GM19324 (cell line): Measurements from ENCODE around the gene P4HA2.

ENCODE experiments used
- ATAC-seq: cut with Tn5 transposase; IDR thresholded peaks from one replicate; pipeline ENCODE4 v1.9.1; 2021; ENCODE audit warnings: mild to moderate bottlenecking, moderate library complexity; ENCODE audit not compliant: unreplicated experiment, low FRiP score

P4HA2 gene

GRCh38 chr5:132265336-132266030, 37.8 kb upstream of the P4HA2 start:
- ATAC-seq: no peak

DNA sequence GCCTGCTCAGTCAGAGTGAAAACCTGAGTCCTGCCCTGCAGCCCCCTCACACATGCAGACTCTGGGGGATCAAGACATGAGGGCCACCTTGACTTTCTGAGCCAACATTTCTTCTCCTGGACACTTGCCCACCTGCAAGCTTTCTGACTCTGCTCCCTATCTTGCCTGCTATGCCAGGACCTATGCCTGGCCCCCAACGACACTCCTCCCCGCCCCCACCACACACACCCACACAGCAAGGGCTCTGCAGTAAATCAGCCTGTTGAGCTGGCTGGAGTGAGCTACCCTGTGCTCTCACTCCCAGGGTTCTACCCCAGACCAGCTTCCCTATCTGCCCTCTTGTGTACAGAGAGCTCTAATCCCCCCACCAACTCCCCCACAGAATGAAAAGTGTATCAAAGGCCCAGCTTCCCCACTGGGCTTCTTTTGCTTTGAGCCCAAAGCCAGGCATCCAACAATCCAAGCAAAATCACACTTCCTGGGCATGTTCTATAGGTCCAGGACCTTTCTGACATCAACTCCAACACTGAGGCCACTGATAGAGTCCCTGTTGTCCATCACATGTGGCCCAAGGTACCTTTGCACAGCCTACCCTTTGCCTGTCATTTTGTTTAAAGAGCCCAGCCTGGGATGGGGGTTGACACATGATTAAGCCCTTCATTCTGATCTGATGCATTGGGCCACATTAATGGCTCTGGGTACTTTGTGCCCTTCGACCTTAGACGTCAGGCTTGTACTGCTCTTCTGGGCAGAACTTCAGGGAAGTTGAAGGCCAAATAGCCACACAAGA, 37.1 kb upstream of the P4HA2 start:
- ATAC-seq: no peak

DNA sequence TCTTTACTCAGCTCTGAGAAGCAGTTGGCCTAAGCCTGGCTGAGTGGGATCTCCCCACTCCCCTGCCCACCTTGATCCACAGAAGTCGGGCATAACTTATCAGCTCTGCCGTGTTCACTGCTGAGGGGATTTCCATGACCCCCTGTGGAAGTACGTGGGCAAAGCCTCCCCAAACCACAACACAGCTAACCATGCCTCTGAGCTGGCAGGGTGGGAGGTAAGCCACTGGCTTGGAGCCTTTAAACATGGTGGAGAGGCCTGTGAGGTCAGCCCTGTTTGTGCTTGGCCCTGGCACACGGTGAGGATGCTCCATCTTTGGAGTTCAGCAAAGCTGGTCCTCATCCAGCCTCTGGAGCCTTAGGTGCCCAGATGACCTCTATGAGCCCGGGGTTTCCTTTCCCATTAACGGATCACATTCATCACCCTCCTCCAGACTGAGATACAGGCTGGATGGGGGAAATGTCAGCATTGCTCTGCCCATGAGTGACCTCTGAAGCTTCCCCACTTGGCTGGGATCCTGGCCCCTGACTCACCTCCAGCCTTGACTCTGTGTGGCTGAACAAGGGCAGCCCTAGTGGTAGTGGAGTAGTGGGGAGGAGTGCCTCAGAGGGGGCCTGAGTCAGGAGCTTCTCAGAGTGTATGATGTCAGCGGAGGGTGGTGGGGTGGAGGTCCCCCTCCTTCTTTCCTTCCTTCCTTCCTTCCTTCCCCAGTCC, 36.1 kb upstream of the P4HA2 start:
- no peak for ATAC-seq

GRCh38 chr5:132262882-132263547, 35.4 kb upstream of the P4HA2 start:
- ATAC-seq: no peak

DNA sequence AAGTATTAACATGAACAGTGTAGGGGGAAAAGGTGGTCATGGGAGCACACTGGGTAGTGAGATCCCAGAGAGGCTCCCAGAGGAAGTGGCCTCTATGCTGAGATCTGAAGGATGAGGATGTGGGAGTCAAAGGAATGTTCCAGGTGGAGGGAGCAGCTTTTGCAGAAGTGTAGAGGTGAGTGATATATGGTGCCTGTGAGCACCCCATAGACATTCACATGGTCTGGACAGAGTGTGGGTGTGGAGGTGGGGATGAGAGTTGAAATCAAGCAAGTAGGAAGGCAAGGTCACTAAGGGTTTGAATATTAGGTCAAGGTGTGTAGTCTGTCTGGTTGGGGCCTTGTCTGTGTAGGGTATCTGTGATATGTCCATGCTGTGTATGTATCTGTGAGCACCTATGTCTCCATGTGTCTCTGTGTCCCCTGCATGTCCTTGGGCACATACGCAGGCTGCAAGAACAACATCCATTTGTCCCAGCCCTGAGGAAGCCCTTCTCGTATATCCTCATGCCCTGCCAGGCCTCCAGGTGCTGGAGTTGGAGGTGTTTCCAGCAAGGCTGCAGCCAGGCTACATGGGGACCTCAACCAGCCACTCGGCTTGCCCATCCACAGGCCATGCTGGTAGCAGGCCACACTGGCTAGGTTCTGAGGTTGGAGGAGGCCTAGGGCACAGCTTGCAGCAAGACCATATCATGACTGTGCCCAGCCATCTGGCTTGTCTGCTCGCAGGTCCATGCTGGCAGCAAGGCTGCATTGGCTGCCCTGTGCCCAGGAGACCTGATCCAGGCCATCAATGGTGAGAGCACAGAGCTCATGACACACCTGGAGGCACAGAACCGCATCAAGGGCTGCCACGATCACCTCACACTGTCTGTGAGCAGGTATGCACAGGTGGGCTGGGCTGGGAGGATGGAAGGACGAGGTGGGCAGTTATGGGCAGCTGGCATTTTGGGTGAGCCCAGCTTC, 34.5 kb upstream of the P4HA2 start:
- no peak for ATAC-seq

DNA sequence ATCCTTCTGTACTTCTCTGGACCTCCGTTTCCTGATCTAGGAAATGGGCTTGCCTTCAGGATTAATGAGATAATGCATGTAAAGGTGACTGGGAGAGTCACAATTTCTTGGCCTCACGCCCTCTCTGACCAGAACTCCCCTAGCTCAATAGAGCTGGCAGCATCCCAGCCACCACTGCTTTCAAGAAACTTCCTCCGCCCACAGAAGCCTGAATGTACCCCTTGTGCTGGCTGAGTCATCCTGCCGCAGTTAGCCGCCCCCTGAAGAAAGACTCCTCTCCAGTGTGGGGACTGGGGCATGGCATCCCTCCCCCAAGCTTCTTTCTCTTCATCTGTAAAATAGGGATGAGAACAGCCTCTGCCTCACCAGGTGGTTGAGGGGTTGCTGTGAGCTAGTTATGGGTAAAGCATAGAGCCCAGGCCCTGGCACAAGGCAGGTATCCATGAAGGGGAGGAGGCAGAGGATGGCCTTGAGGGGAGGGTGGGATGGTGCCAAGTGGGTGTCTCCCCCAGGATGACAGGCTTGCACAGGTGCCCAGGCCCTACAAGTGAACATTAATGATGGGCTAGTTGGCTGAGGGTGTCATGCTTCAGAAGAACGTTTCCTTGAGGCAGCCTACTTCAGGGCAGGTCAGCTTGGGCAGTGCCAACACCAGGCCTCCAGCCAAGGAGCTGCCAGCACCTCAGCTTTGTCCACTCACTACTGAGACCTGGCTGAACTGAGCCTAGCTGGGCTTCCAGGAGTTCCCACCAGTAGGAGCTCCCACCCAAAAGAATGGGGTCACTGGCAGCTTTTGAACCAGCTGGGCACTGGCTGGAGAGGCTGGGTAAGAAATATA, 33.3 kb upstream of the P4HA2 start:
- ATAC-seq: no peak

GRCh38 chr5:132260051-132260450, 32.4 kb upstream of the P4HA2 start:
- ATAC-seq: no peak

DNA sequence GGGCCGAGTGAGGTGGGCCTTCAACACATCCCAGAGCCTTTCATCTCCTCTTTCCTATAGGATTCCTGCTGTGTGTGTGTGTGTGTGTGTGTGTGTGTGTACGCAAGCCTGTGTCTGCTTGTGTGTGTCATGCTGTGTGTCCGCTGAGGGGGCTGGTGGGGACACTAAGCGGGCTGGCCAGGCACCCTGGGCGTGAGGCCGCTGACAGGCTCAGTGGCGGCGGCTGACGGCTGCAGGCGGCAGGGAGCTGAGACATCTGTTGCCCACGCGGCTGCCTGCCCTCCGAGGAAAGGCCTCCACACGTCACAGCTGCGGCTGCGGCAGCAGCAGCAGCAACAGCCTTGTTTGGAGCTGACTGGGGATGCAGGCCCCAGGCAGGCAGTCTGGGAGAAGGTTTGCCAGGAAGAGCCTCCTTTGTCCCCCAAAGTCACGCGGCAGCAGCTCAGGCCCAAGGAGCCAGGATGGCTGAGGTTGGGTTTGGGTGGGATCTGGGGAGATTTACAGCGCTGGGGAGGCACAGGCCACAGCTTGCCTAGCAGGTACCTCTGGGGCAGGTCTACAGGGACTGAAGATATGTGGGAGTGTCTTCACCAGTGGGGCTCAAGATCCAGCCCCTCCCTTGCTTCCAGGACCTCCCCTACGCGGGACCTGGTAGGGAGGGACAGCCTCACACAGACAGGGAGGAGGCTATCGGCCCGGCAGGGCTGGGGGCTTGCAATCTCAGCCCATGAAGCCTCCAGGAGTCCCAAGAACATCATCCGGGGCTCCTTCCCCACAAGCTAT, 31.6 kb upstream of the P4HA2 start:
- no peak for ATAC-seq

- ATAC-seq: no peak
These were observed 30.7 kb upstream of the P4HA2 start for GRCh38 chr5:132258102-132259068.

DNA sequence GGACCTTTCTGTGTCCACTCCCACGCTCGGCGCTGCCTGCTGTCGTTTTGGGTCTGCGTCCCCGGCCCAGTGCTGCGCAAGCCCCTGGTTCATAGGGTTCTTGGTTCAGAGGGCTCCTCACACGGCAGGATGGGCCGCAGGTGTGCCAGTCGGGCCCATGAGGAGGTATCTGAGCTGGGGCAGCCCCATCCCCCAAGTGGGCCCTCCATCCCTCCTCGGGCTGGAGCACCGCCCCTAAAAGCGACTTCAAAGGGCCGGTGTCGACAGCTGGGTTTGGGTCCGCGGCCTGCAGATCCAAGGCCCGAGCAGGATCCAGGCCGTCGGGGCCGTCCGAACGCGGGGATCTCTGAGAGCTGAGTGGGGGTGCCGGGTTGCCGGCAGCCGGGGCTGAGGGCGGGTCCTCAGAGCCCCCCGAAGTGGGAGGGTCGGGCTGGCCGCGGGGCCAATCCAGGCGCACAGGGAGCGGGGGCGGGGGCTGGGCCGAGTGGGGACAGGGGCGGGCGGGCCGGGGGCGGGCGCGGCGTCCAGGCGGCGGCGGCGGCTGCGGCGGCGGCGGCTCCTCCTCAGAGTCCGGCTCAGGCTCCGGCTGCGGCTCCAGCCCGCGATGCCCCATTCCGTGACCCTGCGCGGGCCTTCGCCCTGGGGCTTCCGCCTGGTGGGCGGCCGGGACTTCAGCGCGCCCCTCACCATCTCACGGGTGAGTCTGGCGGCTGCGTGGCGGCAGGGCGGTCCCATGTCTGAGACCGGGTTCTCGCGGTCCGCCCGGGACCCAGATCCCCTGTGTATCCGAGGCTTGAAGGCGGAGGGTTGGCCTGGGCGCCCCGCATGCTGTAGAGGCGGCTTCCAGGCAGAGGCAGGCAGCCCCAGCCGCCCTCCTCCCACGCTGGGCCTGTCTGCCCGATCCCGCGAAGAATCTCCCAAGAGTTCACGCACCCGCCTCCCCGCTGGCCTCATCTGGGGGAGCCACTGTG, 29.8 kb upstream of the P4HA2 start, which contains the start of gene PDLIM4:
Gene PDLIM4 (plus strand): TSS at position 566 of the 971 bp plus-strand sequence. CDS start 39 bp downstream, at position 605.
- no peak for ATAC-seq

DNA sequence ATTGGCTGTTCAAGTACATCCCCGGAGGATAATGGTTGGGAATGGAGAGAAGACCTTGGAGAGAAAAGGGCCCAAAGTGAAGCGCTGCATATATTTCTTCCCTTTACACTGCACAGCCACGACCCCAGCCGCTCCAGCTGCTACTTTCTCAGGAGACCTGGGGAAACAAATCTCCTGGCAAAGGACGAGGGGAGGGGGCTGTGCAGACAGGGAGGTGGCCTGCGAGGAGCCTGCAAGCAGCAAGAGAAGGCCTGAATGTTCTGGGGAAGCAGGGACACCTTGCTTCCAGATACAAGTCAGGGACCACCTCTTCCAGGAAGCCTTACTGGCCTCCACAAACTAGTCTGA, 29.1 kb upstream of the P4HA2 start:
- ATAC-seq: no peak

- no peak for ATAC-seq
These were observed 28.6 kb upstream of the P4HA2 start for GRCh38 chr5:132256086-132256782.

DNA sequence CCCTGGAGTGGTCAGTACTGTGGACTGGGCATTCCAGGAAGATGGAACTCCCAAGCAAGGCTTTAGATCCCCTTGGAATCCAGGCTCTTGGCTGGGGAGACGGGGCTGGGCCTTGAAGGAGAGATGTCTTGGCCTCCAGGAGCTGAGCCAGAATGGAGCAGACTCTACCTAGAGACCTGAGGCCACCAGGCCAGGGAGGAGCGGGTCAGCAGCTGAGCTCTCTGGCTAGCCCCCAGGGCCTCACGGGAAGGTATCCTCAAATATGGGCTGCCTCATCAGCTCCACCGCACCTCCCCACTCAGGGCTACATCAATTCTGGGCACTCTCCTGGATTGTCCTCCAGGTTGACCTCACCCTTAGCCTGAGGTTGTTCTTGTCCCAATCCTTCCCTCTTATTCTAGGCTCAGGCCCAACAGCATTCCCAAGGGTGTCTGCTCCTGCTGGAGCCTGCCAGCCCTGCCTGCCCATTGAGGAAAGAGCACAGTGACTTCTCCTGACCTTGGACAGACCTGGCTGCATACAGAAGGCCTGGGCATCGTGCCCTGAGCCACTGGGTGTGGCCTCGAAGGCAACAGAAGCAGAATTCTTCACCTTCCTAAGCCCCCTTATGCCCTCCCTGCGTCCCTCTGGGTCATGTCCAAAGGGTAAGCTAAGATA, 26.8 kb upstream of the P4HA2 start:
- no peak for ATAC-seq

DNA sequence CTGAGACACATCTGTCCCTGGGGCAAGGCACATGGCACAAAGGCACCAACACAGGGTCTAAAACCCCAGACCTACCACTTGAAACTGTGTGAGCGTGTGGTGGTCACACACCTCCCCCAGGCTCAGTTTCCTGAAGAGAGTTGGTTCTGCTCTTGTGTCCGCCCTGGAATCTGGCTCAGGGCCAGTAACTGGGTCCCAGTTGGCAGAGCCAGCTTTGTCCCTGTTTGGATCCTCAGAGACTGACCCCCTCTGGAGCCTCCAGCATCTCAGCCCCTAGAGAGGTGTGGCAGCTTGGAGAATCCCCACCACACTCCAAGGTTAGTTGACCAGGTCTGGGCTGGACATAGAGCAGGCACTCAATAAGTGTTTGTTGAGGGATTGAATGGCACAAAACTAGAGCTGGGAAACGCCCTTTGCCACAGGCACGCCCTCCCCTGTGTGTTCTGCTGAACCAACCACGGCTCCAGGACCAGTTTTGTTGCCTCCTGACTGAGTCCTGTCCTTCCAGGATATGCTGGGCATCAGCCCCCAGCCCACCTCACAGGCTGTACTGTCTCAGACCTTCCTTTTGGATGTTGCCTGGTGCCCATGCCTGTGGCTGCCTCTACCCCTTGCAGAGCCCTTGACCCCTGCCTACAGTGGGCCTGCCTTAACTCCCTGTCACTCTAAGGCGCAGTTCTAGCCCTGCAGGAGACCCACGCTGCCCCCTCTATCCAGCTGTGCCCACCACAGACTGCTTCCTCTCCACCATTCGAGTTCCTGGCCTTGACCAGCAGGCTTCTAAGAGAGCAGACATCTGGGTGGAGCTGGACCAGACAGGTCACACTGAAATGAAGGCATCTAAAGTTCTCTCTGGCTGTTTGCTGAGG, 26.0 kb upstream of the P4HA2 start:
- ATAC-seq: no peak
